Testis (tissue), 2 donors: Measurements from ENCODE around the gene ZBTB40.

ENCODE experiments used
- CTCF ChIP-seq, 3 experiments: fragments of 450-650 bp in 2 of 3; fragments of 200-600 bp in 1 of 3; sonication (generic) in 1 of 3; IDR thresholded peaks; one replicate each; pipeline ENCODE4 v1.5.1; 2016 to 2019; ENCODE audit warnings: antibody characterized with exemption in 3 of 3, mild to moderate bottlenecking in 2 of 3, moderate library complexity in 1 of 3
- POLR2A ChIP-seq: fragments of 450-650 bp; IDR thresholded peaks from one replicate; pipeline ENCODE4 v1.6.1; 2017; ENCODE audit warnings: antibody characterized with exemption, mild to moderate bottlenecking, moderate library complexity

DNA sequence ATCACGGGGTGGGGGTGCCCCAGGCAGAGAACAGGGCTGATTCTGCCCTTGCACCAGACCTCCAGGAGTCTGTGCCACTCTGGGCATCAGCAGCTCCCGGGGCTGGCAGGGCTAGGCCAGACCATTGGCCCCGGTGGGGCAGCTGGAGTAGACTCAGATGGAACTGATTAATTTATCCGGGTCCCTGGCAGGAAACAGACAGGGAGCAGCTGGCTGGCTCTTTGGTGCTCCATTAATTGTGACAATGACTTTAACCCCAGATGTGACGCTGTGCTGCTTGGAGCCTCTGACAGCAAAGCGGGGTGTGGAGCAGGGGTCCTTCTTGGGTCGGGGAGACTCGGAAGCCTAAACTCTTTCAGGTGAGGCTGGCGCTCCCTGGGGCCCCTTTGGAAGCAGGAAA is 121.2 kb downstream of the ZBTB40 start:
- TF ChIP-seq CTCF (IDR thresholded peaks at IDR 0.05): no peak
- no peak for TF ChIP-seq POLR2A
